Fibroblast of mammary gland (primary cell): ENCODE results near the gene CCDC137.
"Not testable (repeated sequence)": the region's sequence is repeated elsewhere in the genome, so short reads cannot be mapped to it uniquely, and the experiment has no call there.

ENCODE experiments used
- DNase-seq: peaks from one replicate; pipeline ENCODE4 v3.0.0-alpha.2; 2010; ENCODE audit warnings: low read depth
- H3K4me3 ChIP-seq: 2 replicates; pipeline ENCODE4 v1.5.1; 2011; ENCODE audit warnings: low read depth, mild to moderate bottlenecking, low read length, moderate library complexity; ENCODE audit not compliant: control insufficient read depth
- CTCF ChIP-seq: conservative IDR thresholded peaks from 2 replicates; pipeline ENCODE4 v1.5.1; 2011; ENCODE audit warnings: low read depth, low read length, inconsistent platforms; ENCODE audit not compliant: control insufficient read depth, insufficient read depth

Gene CCDC137

GRCh38 chr17:81672504-81672903, 6.0 kb downstream of the CCDC137 start:
- H3K4me3 ChIP-seq = no peak overlapping the region
- no peak for DNase-seq
- TF ChIP-seq CTCF = no peak

- no peak overlapping the region for H3K4me3 ChIP-seq
- no peak for DNase-seq
- TF ChIP-seq CTCF = no peak
These were observed 6.4 kb downstream of the CCDC137 start for GRCh38 chr17:81672954-81673353.

GRCh38 chr17:81673561-81674258, 7.2 kb downstream of the CCDC137 start:
- no peak overlapping the region for H3K4me3 ChIP-seq
- no peak for TF ChIP-seq CTCF
- DNase-seq = no peak

- H3K4me3 ChIP-seq = not testable (repeated sequence)
- peak; percentile 49 for TF ChIP-seq CTCF
- DNase-seq = peak; percentile 45
These were observed 9.1 kb downstream of the CCDC137 start for GRCh38 chr17:81675515-81676221.

GRCh38 chr17:81676906-81677305, 10.4 kb downstream of the CCDC137 start:
- DNase-seq = no peak
- TF ChIP-seq CTCF = no peak
- no peak overlapping the region for H3K4me3 ChIP-seq

GRCh38 chr17:81680150-81680549, 13.6 kb downstream of the CCDC137 start:
- H3K4me3 ChIP-seq = no peak overlapping the region
- no peak for DNase-seq
- no peak for TF ChIP-seq CTCF

GRCh38 chr17:81681672-81682071, 15.1 kb downstream of the CCDC137 start:
- no peak for DNase-seq
- no peak overlapping the region for H3K4me3 ChIP-seq
- TF ChIP-seq CTCF = no peak
